WTC11 (cell line): ENCODE results near the gene MNDA.

ENCODE experiments used
- MYBL2 ChIP-seq: sonication (generic); formaldehyde crosslinking; IDR thresholded peaks from 2 replicates; pipeline ENCODE4 v1.8.1; 2023; ENCODE audit warnings: mild to moderate bottlenecking, moderate library complexity, missing genetic modification reagents
- NR1H2 ChIP-seq: sonication (generic); formaldehyde crosslinking; IDR thresholded peaks from 2 replicates; pipeline ENCODE4 v1.9.0; 2021; ENCODE audit warnings: mild to moderate bottlenecking, moderate library complexity, missing genetic modification reagents
- ZNF219 ChIP-seq: sonication (generic); formaldehyde crosslinking; IDR thresholded peaks from 2 replicates; pipeline ENCODE4 v1.8.0; 2023; ENCODE audit warnings: missing genetic modification reagents, mild to moderate bottlenecking, borderline replicate concordance
- ZNF232 ChIP-seq: sonication (generic); formaldehyde crosslinking; IDR thresholded peaks from 2 replicates; pipeline ENCODE4 v1.8.0; 2022; ENCODE audit warnings: mild to moderate bottlenecking, missing genetic modification reagents
- TF ChIP-seq, protein P1 (sequence below): fragments of 200-600 bp; IDR thresholded peaks from 2 replicates; pipeline ENCODE4 v1.8.0; 2022; ENCODE audit warnings: antibody characterized with exemption
- TF ChIP-seq, protein P2 (sequence below): sonication (generic); formaldehyde crosslinking; IDR thresholded peaks from 2 replicates; pipeline ENCODE4 v1.8.1; 2023; ENCODE audit warnings: mild to moderate bottlenecking, missing genetic modification reagents, moderate library complexity
- TF ChIP-seq, protein P3 (sequence below): sonication (generic); formaldehyde crosslinking; IDR thresholded peaks from 2 replicates; pipeline ENCODE4 v1.8.0; 2022; ENCODE audit warnings: missing genetic modification reagents

DNA sequence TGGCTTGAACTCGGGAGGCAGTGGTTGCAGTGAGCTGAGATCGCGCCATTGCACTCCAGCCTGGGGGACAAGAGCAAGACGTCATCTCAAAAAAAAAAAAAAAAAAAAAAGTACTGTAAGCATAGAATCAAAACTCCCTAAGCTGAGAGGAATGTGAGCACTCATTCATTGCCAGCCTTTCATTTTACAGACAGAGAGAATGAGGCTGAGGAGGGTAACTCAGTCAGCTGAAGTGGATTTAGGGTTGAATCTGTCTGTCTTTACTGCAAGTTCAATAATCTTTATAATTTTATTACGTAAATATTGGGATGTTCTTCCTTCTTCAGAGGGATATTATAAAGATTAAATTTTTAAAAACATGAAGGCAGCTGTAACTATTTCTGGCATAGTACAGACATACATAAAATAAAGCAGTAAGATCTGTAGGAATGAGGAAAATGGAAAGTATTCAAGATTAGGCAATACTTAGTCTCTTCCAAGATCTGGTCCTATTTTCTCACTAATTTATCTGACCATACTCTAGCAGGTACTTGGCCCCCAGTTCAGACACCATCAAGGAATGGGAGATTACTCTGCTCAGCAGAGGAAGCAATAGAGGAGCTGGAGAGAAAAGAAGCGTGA lies 24.1 kb upstream of the MNDA start:
- TF ChIP-seq, protein P1, sequence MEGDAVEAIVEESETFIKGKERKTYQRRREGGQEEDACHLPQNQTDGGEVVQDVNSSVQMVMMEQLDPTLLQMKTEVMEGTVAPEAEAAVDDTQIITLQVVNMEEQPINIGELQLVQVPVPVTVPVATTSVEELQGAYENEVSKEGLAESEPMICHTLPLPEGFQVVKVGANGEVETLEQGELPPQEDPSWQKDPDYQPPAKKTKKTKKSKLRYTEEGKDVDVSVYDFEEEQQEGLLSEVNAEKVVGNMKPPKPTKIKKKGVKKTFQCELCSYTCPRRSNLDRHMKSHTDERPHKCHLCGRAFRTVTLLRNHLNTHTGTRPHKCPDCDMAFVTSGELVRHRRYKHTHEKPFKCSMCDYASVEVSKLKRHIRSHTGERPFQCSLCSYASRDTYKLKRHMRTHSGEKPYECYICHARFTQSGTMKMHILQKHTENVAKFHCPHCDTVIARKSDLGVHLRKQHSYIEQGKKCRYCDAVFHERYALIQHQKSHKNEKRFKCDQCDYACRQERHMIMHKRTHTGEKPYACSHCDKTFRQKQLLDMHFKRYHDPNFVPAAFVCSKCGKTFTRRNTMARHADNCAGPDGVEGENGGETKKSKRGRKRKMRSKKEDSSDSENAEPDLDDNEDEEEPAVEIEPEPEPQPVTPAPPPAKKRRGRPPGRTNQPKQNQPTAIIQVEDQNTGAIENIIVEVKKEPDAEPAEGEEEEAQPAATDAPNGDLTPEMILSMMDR: no peak
- TF ChIP-seq ZNF219 (CRISPR knock-in tag): no peak
- TF ChIP-seq NR1H2 (CRISPR knock-in tag): no peak
- no peak for TF ChIP-seq ZNF232 (CRISPR knock-in tag)
- TF ChIP-seq, protein P2, sequence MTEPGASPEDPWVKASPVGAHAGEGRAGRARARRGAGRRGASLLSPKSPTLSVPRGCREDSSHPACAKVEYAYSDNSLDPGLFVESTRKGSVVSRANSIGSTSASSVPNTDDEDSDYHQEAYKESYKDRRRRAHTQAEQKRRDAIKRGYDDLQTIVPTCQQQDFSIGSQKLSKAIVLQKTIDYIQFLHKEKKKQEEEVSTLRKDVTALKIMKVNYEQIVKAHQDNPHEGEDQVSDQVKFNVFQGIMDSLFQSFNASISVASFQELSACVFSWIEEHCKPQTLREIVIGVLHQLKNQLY (CRISPR knock-in tag): no peak
- TF ChIP-seq, protein P3, sequence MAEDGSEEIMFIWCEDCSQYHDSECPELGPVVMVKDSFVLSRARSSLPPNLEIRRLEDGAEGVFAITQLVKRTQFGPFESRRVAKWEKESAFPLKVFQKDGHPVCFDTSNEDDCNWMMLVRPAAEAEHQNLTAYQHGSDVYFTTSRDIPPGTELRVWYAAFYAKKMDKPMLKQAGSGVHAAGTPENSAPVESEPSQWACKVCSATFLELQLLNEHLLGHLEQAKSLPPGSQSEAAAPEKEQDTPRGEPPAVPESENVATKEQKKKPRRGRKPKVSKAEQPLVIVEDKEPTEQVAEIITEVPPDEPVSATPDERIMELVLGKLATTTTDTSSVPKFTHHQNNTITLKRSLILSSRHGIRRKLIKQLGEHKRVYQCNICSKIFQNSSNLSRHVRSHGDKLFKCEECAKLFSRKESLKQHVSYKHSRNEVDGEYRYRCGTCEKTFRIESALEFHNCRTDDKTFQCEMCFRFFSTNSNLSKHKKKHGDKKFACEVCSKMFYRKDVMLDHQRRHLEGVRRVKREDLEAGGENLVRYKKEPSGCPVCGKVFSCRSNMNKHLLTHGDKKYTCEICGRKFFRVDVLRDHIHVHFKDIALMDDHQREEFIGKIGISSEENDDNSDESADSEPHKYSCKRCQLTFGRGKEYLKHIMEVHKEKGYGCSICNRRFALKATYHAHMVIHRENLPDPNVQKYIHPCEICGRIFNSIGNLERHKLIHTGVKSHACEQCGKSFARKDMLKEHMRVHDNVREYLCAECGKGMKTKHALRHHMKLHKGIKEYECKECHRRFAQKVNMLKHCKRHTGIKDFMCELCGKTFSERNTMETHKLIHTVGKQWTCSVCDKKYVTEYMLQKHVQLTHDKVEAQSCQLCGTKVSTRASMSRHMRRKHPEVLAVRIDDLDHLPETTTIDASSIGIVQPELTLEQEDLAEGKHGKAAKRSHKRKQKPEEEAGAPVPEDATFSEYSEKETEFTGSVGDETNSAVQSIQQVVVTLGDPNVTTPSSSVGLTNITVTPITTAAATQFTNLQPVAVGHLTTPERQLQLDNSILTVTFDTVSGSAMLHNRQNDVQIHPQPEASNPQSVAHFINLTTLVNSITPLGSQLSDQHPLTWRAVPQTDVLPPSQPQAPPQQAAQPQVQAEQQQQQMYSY (CRISPR knock-in tag): no peak
- no peak for TF ChIP-seq MYBL2
